Activated CD4-positive, alpha-beta T cell treated with anti-CD3 and anti-CD28 coated beads, Interleukin-2, amount 10 ng/mL, durations not matched to agents 24 days and 14 days (primary cell): ENCODE results near the gene RPS6KA2. TPM values are rescaled to one million over a fixed set of nuclear protein-coding genes. Genes with fewer than 3 reads are reported as not detected.

Experiments used
- DNase-seq: peaks from one replicate; pipeline ENCODE4 v3.0.0; 2022
- H3K27ac Mint-ChIP-seq: one replicate; pipeline ENCODE4 v1.8.0; 2022; ENCODE audit warnings: mild to moderate bottlenecking, mixed read lengths
- H3K27me3 Mint-ChIP-seq: one replicate; pipeline ENCODE4 v1.8.0; 2022; ENCODE audit warnings: mixed read lengths
- H3K36me3 Mint-ChIP-seq: one replicate; pipeline ENCODE4 v1.8.0; 2022; ENCODE audit warnings: low read depth, mild to moderate bottlenecking, mixed read lengths
- H3K4me1 Mint-ChIP-seq: one replicate; pipeline ENCODE4 v1.8.0; 2021; ENCODE audit warnings: mixed read lengths
- H3K4me3 Mint-ChIP-seq: one replicate; pipeline ENCODE4 v1.8.0; 2022; ENCODE audit warnings: mild to moderate bottlenecking, moderate library complexity, mixed read lengths
- H3K9me3 Mint-ChIP-seq: one replicate; pipeline ENCODE4 v1.8.0; 2021; ENCODE audit warnings: mixed read lengths
- intact Hi-C: fragments of 100-400 bp; cut with micrococcal nuclease; formaldehyde crosslinking; loops from one replicate; pipeline ENCODE4 v1.15.1; 2023
- total RNA-seq: library from RNA; stranded (reverse); gene quantifications from 2 replicates; pipeline ENCODE4 v1.2.3, GENCODE V29; 2022

The RPS6KA2 gene
- total RNA-seq, 1 donor from 2014 or later: 2.8 TPM

- no peaks in the 10 kb centered on the region for H3K36me3 Mint-ChIP-seq
- intact Hi-C loops: no loop called here
- no peaks in the 10 kb centered on the region for H3K27me3 Mint-ChIP-seq
- no peaks in the 10 kb centered on the region for H3K4me1 Mint-ChIP-seq
- H3K27ac Mint-ChIP-seq: no peak overlapping the region
- DNase-seq: no peak
- H3K9me3 Mint-ChIP-seq: no peaks in the 10 kb centered on the region
- H3K4me3 Mint-ChIP-seq: no peak overlapping the region
Measured at GRCh38 chr6:166608774-166609173, 18.3 kb downstream of the RPS6KA2 start.

DNA sequence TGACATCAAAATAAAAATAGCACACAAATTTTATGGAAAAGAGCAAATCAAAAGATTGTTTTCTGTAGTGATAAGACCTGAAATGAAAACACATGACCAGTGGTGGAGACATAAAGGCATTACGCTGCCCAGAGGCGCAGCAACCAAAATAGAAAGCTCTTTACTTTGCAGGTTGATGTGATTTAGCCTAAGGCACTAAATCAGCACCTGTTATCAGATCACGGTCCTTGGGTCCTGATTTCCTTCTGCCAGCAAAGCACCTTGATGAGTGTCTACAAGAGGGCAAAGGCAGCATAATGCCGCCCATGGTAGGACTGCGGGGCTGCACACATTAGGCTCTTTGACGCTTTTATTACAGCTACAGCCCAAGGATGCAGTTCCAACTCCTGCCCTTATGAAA lies 21.3 kb downstream of the RPS6KA2 start:
- Mint-ChIP-seq H3K27ac (no peak overlapping the region), H3K9me3 (no peaks in the 10 kb centered on the region), H3K4me3 (no peak overlapping the region), H3K4me1 (no peaks in the 10 kb centered on the region), H3K36me3 (no peaks in the 10 kb centered on the region), H3K27me3 (peaks cover 2% of the 10 kb centered on the region)
- no peak for DNase-seq
- intact Hi-C loops: no loop called here

DNA sequence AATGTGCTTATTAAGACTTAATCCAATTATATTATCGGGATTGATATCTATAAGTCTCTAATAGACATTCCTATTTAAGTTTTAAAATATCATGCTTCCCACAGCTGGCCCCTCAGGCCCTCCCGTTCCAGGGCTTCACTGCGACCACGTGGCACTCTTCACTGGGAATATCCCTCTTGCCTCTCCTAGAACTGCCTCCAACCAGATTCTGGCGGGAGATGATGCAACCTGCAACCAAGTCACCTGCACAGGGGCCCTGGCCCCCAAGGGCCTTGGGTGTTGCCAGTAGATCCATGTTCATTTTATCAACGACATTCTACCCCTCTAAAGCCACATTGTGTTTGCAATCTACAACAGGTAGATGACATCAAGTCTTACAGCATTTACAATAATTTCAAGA lies 22.1 kb downstream of the RPS6KA2 start:
- H3K27me3 Mint-ChIP-seq: peaks cover 2% of the 10 kb centered on the region
- DNase-seq: no peak
- H3K27ac Mint-ChIP-seq: no peak overlapping the region

GRCh38 chr6:166604328-166604727 lies 22.7 kb downstream of the RPS6KA2 start:
- no peak overlapping the region for H3K4me3 Mint-ChIP-seq
- intact Hi-C loops: no loop called here
- H3K9me3 Mint-ChIP-seq: no peaks in the 10 kb centered on the region
- DNase-seq: no peak
- no peaks in the 10 kb centered on the region for H3K36me3 Mint-ChIP-seq
- no peaks in the 10 kb centered on the region for H3K4me1 Mint-ChIP-seq
- H3K27ac Mint-ChIP-seq: no peak overlapping the region
- peaks cover 2% of the 10 kb centered on the region for H3K27me3 Mint-ChIP-seq

More for the DNA sequence above, 22.1 kb downstream of the RPS6KA2 start:
- Mint-ChIP-seq H3K9me3 (no peaks in the 10 kb centered on the region), H3K4me3 (no peak overlapping the region), H3K36me3 (no peaks in the 10 kb centered on the region), H3K4me1 (no peaks in the 10 kb centered on the region)
- intact Hi-C loops: no loop called here

- Mint-ChIP-seq H3K4me3 (no peak overlapping the region), H3K27ac (no peak overlapping the region), H3K27me3 (peaks cover 2% of the 10 kb centered on the region), H3K36me3 (no peaks in the 10 kb centered on the region), H3K9me3 (no peaks in the 10 kb centered on the region), H3K4me1 (no peaks in the 10 kb centered on the region)
- intact Hi-C loops: no loop called here
- no peak for DNase-seq
Measured at GRCh38 chr6:166603043-166603690, 23.9 kb downstream of the RPS6KA2 start.

- no peak for DNase-seq
- no peaks in the 10 kb centered on the region for H3K9me3 Mint-ChIP-seq
- H3K27ac Mint-ChIP-seq: no peak overlapping the region
- H3K4me1 Mint-ChIP-seq: no peaks in the 10 kb centered on the region
- intact Hi-C loops: no loop called here
- H3K36me3 Mint-ChIP-seq: no peaks in the 10 kb centered on the region
- H3K4me3 Mint-ChIP-seq: no peak overlapping the region
- peaks cover 2% of the 10 kb centered on the region for H3K27me3 Mint-ChIP-seq
Measured at GRCh38 chr6:166601956-166602355, 25.1 kb downstream of the RPS6KA2 start.

DNA sequence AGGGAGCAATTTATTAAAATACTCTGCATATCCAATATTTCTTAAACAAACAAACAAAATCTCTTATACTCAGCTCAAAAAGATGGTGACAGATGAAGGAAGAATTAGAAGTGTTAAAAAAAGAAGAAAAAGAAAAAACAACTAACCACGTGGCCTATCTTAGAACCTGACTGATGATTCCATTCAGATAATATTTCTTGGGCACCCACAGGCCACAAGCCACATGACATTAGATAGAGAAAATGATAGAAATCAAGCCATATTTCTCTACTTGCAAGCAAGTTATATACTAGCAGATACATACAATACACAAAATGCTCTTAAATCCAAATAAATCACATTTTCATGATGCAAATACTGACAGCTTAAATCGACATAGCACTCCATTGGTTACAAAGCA lies 26.1 kb downstream of the RPS6KA2 start:
- peaks cover 2% of the 10 kb centered on the region for H3K27me3 Mint-ChIP-seq

GRCh38 chr6:166599205-166599604 lies 27.8 kb downstream of the RPS6KA2 start:
- Mint-ChIP-seq H3K4me3 (no peak overlapping the region), H3K9me3 (no peaks in the 10 kb centered on the region), H3K27me3 (peaks cover 2% of the 10 kb centered on the region), H3K27ac (no peak overlapping the region), H3K4me1 (no peaks in the 10 kb centered on the region), H3K36me3 (no peaks in the 10 kb centered on the region)
- DNase-seq: no peak
- intact Hi-C loops: no loop called here

More for the DNA sequence above, 26.1 kb downstream of the RPS6KA2 start:
- DNase-seq: no peak
- Mint-ChIP-seq H3K9me3 (no peaks in the 10 kb centered on the region), H3K36me3 (no peaks in the 10 kb centered on the region), H3K4me3 (no peak overlapping the region), H3K4me1 (no peaks in the 10 kb centered on the region), H3K27ac (no peak overlapping the region)
- intact Hi-C loops: no loop called here

DNA sequence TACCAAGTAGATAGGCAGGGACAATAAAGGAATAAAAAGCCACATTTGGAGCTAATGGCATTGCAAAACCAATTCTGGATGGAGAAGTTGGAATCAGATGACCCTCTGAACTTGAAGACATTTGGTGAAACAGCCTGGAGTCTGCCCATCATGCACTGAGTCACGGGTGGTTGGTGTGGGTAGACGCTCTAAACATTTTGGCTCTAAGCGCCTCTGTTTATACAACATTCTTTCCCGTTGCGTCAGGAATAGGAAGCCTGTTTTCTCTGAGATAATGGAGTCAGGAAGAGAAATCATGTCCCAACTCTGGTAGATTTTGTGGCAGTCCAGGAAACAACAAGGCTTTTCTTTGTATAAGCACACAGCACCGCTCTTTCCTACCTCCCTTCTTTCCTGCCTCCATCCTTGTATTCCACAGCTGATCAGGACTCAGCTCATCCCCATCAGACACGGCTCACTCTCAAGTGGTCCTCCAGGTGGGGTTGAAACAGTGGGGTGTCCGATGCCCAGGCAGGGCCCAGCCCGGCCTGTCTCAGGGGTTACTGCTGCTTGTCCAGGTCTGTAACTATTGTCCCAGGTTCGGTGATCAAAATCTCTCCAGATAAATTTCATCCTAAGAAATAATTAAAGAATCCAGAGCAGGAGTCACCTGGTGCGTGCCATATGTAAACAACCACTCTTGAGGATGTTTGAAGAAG lies 28.5 kb downstream of the RPS6KA2 start:
- Mint-ChIP-seq H3K27ac (no peak overlapping the region), H3K36me3 (no peaks in the 10 kb centered on the region), H3K9me3 (no peaks in the 10 kb centered on the region), H3K4me3 (no peak overlapping the region), H3K27me3 (peaks cover 2% of the 10 kb centered on the region), H3K4me1 (no peaks in the 10 kb centered on the region)
- intact Hi-C loops: no loop called here
- DNase-seq: no peak

GRCh38 chr6:166597711-166598440 lies 29.2 kb downstream of the RPS6KA2 start:
- H3K4me1 Mint-ChIP-seq: no peaks in the 10 kb centered on the region
- no peaks in the 10 kb centered on the region for H3K9me3 Mint-ChIP-seq
- no peaks in the 10 kb centered on the region for H3K36me3 Mint-ChIP-seq
- no peak for DNase-seq
- no peak overlapping the region for H3K27ac Mint-ChIP-seq
- H3K4me3 Mint-ChIP-seq: no peak overlapping the region
- intact Hi-C loops: no loop called here
- peaks cover 2% of the 10 kb centered on the region for H3K27me3 Mint-ChIP-seq

DNA sequence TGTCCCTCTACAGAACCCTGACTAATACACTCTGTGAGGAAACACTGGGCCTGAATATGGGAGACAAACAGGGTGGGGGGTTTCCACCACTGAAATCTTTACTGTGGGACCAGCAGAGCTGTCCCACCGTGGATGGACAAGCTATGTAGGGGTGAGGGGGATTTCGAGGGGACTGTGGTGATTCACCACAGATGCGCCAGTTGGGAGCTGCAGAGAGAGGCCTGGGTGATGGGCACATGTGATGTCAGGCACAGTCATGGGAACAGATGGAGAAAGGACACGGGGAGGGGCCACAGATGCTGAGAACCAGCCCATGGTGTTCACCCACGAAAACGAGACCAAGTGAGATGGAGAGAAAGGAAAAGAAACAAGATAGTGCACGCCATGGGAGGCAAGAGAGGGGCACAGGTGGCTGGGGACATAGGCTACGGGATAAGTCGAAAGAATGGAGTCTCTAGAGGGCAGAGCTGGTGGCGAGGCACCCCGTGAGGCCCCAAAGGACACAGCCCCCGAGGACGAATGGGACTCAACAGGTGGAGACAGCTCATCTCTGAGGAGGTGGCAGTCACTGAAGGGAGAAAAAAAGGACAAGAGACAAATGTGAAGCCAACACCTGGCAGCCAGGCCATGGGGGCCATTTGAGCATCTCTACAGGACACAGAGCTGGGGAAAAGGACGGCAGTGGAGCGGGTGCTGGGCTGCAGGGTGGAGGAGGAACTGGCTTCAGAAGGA lies 30.1 kb downstream of the RPS6KA2 start:
- DNase-seq: no peak
- H3K36me3 Mint-ChIP-seq: no peaks in the 10 kb centered on the region
- intact Hi-C loops: no loop called here
- H3K4me3 Mint-ChIP-seq: no peak overlapping the region
- H3K27me3 Mint-ChIP-seq: peaks cover 2% of the 10 kb centered on the region
- no peaks in the 10 kb centered on the region for H3K9me3 Mint-ChIP-seq
- no peaks in the 10 kb centered on the region for H3K4me1 Mint-ChIP-seq
- H3K27ac Mint-ChIP-seq: no peak overlapping the region

DNA sequence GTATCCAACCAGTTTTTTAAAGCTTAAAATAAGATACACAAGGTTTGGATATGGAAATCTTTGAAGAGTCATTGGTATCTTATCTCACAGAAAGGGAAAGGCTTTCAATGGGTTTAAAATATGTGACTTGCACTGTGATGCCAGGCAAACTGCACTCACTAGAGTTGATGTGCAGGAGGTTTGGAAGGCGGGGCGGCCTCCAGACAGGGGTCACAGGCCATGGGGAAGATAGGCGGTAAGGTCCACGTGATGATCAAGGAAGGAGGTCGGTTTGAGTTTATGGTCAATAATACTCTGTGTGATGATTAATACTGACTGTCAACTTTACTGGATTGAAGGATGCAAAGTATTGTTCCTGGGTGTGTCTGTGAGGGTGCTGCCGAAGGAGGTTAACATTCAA lies 31.1 kb downstream of the RPS6KA2 start:
- H3K27me3 Mint-ChIP-seq: no peaks in the 10 kb centered on the region
- H3K4me1 Mint-ChIP-seq: no peaks in the 10 kb centered on the region
- H3K9me3 Mint-ChIP-seq: no peaks in the 10 kb centered on the region
- intact Hi-C loops: no loop called here
- no peak overlapping the region for H3K27ac Mint-ChIP-seq
- no peak overlapping the region for H3K4me3 Mint-ChIP-seq
- no peaks in the 10 kb centered on the region for H3K36me3 Mint-ChIP-seq
- DNase-seq: no peak

- Mint-ChIP-seq H3K4me1 (no peaks in the 10 kb centered on the region), H3K27me3 (no peaks in the 10 kb centered on the region), H3K9me3 (no peaks in the 10 kb centered on the region), H3K4me3 (no peak overlapping the region), H3K36me3 (no peaks in the 10 kb centered on the region), H3K27ac (no peak overlapping the region)
- no peak for DNase-seq
- intact Hi-C loops: no loop called here
Measured at GRCh38 chr6:166595061-166595780, 31.8 kb downstream of the RPS6KA2 start.
